Stimulated activated CD4-positive, alpha-beta T cell treated with anti-CD3 and anti-CD28 coated beads, TNF-alpha, amount 100 ng/mL, for 24 hours (primary cell): ENCODE data around the gene C15orf40.

ENCODE experiments used
- DNase-seq, 3 experiments: peaks; one replicate each; pipeline ENCODE4 v3.0.0-alpha.2; 2020; ENCODE audit warnings: low read depth in 3 of 3

Gene C15orf40

GRCh38 chr15:82993144-82993543 lies 18.3 kb downstream of the C15orf40 start:
- no peak for DNase-seq

DNA sequence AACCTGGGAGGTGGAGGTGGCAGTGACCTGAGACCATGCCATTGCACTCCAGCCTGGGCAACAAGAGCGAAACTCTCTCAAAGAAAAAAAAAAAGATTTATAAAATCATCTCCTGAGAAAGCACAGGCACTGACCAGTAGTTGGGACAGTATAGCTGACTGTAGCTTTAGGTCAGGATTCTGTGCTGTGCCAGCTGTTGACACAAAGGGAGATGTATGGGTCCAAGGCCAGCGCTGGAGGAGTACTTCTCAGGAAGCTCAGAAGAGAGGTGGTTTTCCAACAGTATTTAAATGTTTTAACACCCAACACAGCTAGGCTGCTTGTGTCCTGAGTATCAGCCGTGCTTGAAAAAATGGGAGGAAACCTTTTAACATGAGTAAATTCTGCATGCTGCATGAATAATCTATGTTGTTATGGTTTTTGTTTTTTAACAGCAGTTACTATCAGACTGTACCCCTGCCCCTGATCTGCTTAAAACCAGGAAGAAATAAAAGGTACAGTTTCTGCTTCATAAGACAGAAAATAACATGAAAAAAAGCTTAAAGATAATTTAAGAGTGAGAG lies 18.9 kb downstream of the C15orf40 start:
- no peak for DNase-seq

DNA sequence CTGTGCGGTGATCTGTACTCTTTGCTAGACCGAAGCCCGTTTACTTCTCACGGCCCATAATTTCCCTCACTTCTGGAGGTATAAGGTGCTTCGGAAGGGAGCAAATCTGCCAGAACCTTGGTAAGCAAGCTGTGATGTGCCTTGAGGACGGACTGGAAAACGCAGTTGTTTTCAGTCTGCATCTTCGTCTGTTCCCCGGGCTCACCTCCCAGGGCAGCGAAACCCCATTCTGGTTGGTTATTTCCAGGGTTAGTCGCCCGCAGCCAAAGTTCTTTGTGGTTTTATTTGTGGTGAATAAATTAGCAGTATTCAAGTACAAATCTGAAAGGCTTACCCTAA lies 25.0 kb downstream of the C15orf40 start:
- DNase-seq = no peak

GRCh38 chr15:82985688-82986441 lies 25.6 kb downstream of the C15orf40 start, which contains the start of gene RAMAC:
Gene RAMAC (plus strand): TSS chr15:82986210. CDS start chr15:82989019, 2,809 bp downstream.
- peak; percentile 81 to 89 (median 88) for DNase-seq

DNA sequence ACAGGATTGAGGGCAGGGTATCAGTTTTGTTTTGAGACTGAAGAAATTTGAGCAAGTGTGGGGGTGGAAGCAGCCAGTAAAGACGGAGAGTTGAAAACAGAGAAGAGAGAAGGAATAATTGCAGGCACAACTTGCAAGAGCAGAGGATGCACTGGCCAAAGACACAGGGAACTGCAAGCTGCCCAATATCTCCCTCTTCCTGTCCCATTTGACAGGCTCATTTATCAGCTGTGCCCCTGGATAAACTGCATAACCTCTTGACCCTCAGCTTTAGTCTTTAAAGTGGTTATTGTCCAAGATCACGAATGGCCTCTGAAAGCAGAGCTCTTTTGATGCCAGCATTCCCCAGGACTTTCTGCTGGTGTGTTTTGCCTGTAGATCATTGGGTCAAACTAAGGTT lies 30.5 kb downstream of the C15orf40 start:
- DNase-seq = no peak

DNA sequence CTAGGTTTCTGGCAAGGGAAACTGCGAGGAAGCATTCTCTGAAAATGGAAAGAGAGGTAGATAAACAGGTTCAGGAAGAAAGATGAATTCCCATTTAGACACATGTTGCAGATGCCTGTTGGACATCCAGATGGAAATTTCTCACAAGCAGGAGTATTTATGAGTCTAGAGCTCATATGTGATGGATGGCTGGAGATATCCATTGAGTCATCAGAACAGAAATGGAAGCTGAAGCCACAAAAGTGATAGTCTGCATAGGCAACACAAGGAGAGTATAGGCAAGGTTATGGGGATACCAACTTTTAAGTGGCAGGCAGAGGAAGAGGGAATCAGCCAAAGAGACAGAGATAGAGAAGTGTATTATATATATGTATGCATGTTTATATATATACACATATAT lies 31.7 kb downstream of the C15orf40 start:
- DNase-seq = no peak

DNA sequence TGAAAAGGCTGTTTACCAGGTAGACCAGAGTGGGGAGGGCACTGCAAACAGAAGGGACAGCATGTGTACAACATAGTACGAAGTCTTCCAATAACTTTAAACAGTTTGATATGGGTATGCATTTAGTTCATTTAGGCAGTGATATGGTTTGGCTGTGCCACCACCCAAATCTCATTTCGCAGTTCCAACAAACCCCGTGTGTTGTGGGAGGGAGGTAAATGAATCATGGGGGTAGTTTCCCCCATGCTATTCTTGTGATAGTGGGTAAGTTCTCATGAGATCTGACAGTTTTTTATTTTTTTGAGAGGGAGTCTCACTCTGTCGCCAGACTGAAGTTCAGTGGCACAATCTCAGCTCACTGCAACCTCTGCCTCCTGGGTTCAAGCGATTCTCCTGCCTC lies 33.0 kb downstream of the C15orf40 start:
- no peak for DNase-seq

DNA sequence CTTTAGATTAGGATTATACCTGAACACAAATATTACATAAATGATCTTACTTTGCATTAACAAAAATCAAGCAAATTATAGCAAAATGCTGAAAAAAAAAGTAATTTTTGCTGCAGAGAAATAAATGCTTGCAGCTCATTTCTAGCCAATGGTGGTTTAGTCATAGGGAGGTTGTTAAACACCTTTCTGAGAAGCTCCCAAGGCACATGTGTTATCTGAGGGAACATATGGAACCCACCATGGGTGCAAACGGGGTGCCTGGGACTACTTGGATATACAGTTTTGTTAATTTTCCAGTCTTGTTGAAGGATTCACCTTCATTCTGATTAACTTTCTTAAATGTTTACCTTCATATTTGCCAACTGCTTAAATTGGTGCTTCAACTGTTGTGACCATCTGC lies 34.4 kb downstream of the C15orf40 start:
- DNase-seq = no peak

DNA sequence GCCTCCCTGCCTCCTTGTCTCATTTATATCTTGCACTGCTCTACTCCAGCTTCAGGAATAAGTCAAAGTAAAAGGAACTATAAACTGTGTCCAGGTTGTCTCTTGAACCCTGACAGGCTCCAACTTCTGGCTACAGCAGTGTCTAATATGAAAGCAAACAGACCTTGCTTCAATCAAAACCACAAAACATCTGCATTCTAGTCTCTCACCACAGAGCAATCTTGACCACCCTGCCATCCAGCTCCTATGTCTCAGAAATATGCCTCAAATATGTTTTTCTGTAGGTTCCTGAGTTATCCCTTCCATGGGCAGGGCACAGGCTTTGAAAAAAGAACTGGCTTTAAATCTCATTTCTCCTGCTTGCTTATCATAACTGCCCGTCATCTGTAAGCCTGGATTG lies 38.4 kb downstream of the C15orf40 start:
- no peak for DNase-seq

- no peak for DNase-seq
Measured at GRCh38 chr15:82971218-82971984, 40.0 kb downstream of the C15orf40 start.

- no peak for DNase-seq
Measured at GRCh38 chr15:82970696-82971095, 40.7 kb downstream of the C15orf40 start.

- DNase-seq = no peak
Measured at GRCh38 chr15:82970078-82970686, 41.3 kb downstream of the C15orf40 start.

GRCh38 chr15:82969353-82969752 lies 42.1 kb downstream of the C15orf40 start:
- no peak for DNase-seq

DNA sequence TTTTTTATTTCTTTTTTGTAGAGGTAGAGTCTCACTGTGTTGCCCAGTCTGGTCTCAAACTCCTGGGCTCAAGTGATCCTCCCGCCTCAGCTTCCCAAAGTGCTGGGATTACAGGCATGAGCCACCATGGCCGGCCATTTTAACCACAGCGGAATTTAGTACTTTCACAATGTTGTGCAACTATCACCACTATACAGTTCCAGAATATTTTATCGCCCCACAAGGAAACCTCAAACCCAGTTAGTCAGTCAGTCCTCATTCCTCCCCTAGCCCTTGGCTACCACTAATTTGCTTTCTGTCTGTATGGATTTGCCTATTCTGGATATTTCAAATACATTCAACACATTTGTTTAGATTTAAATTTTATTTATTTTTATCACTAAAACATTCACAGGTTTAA lies 43.4 kb downstream of the C15orf40 start:
- DNase-seq = no peak

- no peak for DNase-seq
Measured at GRCh38 chr15:82966671-82967071, 44.8 kb downstream of the C15orf40 start.

- DNase-seq = no peak
Measured at GRCh38 chr15:82964890-82965289, 46.5 kb downstream of the C15orf40 start.

GRCh38 chr15:82963471-82964341 lies 47.7 kb downstream of the C15orf40 start:
- DNase-seq = no peak

DNA sequence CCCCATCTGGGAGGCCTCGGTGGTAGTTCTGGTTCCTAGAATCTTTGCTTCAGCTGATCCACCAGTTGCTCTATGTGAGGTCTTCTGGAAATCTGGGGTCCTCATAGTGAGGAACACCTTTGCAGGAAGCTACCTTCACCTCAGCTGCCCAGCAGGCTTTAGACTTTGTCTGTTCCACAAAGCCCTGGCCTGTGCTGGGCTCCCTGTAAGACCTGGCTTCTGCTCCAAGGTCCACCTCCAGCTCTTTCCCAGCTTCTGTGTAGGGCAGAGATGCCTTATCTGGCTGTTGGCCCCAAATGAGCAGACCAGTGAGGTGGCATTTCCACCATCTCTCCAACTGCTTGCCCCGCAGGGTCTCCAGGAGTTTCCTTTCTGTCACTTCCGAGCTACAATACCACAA lies 50.7 kb downstream of the C15orf40 start:
- no peak for DNase-seq

GRCh38 chr15:82959423-82959822 lies 52.0 kb downstream of the C15orf40 start:
- DNase-seq = no peak

- DNase-seq = no peak
Measured at GRCh38 chr15:82958638-82959037, 52.8 kb downstream of the C15orf40 start.
